ENCODE data around the gene GMEB2.
"Not testable (repeated sequence)": the region's sequence is repeated elsewhere in the genome, so short reads cannot be mapped to it uniquely, and the experiment has no call there.

Gene GMEB2

DNA sequence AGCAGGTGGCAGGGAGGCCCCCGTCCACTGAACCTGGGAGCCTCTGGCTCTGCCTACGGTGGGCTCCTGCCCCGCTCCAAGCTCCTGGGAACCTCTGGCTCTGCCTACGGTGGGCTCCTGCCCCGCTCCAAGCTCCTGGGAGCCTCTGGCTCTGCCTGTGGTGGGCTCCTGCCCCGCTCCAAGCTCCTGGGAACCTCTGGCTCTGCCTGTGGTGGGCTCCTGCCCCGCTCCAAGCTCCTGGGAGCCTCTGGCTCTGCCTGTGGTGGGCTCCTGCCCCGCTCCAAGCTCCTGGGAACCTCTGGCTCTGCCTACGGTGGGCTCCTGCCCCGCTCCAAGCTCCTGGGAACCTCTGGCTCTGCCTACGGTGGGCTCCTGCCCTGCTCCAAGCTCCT, 55.8 kb downstream of the GMEB2 start:
- DNase-seq (ENCODE audit: low spot score): not testable (repeated sequence)

DNA sequence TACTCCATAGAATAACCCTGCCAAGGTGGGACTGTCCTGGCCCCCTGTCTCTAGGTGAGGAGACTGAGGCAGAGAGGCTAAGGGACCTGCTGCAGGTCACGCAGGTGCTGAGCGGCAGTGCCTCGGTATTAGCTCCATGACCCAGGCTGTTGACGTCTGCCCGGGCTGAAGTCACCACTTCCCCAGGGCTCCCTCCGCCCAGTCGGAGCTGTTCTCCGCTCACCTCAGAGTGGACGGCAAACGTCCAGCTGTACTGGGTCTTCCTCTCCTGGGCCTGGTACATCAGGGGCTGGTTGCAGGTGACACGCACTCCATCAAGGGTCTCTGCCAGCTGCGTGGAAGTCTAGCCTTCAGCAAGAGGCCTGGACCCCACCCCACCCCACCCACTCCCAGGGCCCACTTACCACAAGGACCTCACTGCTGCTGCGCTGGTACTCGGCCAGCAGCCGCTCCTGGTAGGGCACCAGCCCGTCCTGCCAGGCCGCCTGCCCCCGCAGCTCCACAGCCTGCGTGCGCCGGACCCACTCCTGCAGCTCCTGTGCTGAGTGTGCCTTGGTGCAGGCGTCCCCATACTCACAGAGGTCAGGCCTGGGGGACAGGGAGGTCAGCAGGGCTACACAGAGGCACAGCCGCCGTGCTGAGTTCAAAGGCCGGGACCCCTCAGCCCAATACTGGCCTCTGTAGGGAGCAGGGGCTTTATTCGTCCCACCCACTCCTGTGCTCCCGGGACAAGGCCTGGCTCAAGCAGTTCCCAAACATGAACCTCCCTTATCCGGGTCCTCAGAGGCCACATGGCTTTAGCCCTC, 56.4 kb downstream of the GMEB2 start:
- DNase-seq (ENCODE audit: low spot score): no peak

- no peak for DNase-seq (ENCODE audit: low spot score)
Observed at GRCh38 chr20:63568986-63569949, 57.6 kb downstream of the GMEB2 start.

- no peak for DNase-seq (ENCODE audit: low spot score)
Observed at GRCh38 chr20:63568170-63568981, 58.5 kb downstream of the GMEB2 start.

DNA sequence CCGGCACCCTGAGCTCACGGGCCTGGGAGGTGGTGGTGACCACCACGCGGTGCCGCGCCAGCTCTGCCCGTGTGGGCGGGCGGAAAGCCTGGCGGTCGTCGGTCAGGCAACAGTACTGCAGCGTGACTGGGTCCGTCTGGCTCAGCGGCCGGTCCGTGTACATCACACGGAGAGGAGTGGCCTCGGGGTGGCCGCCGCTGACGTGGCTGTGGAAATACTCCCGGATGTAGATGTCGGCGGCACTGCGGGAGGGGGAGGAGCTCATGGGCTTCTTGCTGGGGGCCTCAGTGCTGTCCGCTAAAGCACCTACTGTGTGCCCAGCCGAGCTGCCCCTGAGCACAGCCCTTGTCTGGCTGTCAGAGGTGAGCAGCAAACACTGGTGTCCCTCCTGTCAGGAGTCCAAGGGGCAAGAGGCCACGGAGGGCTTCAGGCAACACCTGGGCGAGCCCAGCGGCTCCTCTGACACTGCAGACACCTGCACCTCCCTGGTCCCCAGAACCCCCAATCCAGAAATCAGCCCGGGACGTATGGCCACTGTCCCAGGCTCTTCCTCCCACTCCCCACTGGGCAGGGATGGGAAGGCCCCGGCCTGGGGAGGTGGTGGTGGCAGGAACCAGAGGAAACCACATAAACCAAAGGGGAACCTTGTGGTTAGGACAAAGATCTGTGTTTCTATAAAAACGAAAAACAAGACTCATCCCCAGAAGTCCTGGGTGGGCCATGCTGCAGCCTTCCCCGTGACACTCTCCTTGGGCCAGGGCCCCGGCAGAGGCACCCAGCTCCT, 59.3 kb downstream of the GMEB2 start:
- DNase-seq (ENCODE audit: low spot score): no peak

- DNase-seq (ENCODE audit: low spot score): no peak
Observed at GRCh38 chr20:63567136-63567385, 59.8 kb downstream of the GMEB2 start.

GRCh38 chr20:63566395-63567135, 60.3 kb downstream of the GMEB2 start:
- no peak for DNase-seq (ENCODE audit: low spot score)

- no peak for DNase-seq (ENCODE audit: low spot score)
Observed at GRCh38 chr20:63565699-63566335, 61.1 kb downstream of the GMEB2 start.

DNA sequence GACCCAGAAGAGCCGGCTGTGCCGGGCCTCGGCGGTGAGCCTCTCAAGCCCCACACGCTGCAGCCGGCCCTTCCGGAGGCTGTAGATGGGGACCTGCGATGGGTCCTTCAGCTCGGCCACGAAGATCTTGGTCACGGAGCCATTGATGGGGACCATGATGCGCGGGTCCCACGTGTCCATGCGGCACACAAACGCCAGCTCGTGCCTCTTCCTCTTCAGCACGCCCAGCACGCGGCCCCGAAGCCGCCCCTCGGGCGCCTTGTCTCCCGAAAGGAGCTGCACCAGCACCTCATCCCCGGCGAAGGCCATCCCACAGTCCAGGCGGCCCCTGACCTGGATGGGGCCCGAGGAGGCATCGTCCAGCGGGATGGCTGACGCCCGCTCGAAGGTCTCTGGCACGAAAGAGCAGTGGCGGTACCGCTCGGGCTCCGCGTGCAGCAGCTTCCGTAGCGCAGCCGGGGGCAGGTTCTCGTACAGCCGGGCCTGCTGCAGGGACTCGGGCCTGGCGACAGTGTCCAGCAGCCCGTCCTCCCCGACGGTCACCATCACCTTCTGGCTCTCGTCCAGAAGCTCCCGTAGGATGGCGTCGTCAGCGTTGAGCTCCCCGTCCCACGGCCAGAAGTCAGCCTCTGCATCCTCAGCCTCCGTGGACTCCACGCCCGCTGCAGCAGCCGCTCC, 61.7 kb downstream of the GMEB2 start:
- DNase-seq (ENCODE audit: low spot score): no peak

GRCh38 chr20:63564036-63564810, 62.7 kb downstream of the GMEB2 start:
- DNase-seq (ENCODE audit: low spot score): no peak

DNA sequence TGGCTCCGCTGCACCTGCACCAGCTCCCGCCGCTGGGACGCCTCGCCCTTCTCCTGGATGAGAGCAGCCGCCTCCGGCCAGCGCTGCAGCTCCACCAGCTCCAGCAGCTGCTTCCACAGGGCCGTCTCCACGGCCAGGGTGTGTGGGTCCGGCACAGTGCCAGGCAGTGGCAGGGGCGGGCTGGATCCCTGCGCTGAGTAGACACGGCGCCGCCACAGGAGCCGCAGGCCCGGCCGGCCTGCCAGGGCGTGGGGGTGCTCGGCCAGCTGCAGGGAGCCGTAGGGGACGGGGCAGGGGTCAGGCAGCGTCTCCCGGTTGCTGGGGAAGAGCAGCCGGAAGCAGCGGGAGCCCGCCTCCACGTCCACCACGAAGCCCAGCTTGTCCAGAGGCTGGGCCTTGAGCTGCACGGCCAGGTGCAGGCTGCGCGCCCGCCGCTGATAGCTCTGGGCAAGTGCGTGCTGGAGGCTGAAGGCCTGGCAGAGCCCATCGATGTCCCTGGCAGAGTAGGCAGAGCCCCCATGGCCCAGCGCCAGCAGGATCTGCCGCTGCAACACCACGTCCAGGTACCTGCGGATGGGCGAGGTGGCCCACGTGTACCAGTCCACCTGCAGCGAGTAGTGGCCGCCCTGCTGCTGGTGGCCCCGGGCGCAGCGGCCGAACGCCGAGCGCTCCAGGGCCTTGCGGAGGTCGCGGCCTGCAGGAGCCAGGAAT, 63.5 kb downstream of the GMEB2 start:
- no peak for DNase-seq (ENCODE audit: low spot score)

DNA sequence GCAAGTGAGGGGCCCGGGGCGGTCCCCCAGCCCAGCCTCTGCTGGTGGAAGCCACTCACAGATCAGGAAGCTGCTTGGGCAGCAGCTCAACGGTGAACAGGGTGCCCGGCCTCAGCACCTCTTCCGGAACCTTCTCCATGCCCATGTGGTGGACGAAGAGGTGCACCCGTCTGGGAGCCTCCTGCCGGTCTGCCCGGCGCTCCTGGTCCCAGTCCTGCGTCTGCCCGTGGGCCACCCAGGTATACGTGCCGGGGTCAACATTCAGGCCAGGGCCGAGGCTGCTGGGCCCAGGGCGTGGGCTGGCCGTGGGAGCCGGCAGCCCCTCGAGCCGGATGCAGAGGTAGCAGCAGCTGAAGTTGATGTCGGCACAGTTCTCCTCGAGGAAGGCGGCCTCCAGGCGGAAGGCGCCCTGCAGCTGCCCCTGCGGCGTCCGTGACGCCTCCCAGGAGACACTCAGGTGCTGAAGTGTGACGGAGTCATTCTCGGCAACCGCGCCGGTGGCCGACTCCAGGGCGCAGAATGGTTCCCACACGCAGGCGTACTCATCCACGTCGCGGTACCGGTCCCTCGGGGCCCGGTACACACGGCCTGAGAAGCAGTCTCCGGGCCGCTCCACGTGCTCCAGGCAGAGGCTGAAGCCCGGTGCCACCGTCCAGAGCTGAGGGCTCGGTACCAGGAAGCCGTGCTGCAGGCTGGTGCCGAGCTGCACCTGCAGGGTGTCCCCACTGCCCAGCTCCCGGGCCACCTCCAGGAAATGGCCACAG, 64.3 kb downstream of the GMEB2 start:
- DNase-seq (ENCODE audit: low spot score): no peak

DNA sequence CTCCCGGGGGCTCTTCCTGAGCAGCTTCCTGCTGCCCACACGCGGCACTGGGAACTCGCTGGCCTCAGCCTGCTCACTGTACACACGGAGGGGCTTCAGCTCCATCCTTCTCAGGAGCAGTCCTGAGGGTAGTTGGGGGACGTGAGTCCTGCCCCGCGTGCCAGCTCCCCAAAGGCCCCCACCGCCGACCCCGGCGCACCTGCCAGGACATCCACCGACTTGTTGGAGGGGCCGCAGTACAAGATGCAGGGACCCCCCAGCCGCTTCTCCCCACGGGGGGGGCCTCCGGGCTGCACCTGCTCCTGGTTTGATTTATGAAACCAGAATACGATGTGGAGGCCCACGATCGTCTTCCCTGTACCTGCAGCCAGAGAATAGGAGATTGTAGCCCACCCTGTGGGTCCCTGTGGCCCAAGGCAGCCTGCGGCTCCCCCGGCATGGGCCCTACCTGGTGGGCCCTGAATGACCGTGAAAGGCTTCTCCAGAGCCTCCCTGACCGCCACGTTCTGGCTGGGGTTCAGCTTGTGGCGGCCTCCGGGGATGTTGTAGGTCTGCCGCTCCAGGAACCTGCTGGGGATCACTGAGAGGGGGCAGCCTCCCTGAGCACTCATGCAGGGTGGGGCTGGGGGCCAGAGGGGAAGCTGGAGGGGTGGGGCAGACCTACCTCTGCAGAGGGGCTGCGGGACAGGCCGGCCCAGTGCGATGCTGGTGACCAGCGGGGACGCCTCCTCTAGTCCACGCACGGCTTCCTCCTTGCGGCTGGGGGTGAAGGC, 65.1 kb downstream of the GMEB2 start:
- no peak for DNase-seq (ENCODE audit: low spot score)

DNA sequence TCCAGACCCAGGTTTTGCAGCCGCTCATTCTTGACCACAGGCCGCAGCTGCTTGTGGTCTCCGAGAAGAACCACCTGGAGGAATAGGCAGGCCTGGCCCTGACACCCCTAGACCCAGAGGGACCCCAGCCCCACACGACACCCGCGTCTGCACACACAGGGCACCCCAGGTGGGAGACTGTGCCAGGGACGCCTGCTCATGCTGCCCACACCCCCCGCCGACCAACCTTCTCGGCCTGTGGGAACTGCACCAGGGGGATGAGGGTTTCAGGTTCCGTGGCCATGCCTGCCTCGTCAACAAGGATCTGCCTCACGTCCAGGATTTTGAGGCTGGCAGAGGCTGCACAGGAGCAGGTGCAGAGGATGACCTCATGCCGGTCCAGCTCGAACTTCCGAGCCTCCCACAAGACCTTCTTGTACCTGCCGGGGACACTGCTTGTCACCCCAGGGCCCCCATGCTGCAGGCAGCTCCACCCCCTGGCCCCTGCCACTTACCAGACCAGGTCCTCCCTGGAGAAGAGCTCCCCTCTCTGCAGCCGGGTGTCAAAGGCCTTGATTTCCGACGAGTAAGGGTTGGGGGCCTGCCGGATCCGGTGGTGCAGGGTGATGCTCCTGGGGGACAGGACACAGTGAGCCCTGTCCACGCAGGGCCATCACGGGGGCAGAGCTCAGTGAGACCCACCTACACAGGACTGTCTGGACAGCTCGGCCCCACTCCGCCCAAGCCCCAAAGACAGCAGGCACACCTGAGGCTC, 65.9 kb downstream of the GMEB2 start:
- no peak for DNase-seq (ENCODE audit: low spot score)

GRCh38 chr20:63560333-63560805, 66.5 kb downstream of the GMEB2 start:
- no peak for DNase-seq (ENCODE audit: low spot score)

All from LoVo (cell line).